T-cell (primary cell): ENCODE data around the gene BBS7. TPM values are rescaled to one million over a fixed set of nuclear protein-coding genes. Genes with fewer than 3 reads are reported as not detected.

ENCODE experiments used
- ATAC-seq, 4 experiments: fragments of 200-7000 bp in 3 of 4; fragments of 150-1000 bp in 1 of 4; cut with Tn5 transposase; replicated peaks in 1 of 4; 1 replicate in 3 of 4; 2 replicates in 1 of 4; pipeline ENCODE4 v1.10.0; 2021; ENCODE audit warnings: moderate library complexity in 3 of 4, mild to moderate bottlenecking in 2 of 4, moderate number of reproducible peaks in 1 of 4
- CTCF ChIA-PET, 2 donors: fragments of 300-600 bp; sonication (Branson Sonifier 250); formaldehyde crosslinking; loops; one replicate each; lab custom pipeline; 2022; ENCODE audit warnings: antibody characterized with exemption in 2 of 2; lab: Charles Lee
- POLR2A ChIA-PET, 2 donors: fragments of 300-600 bp; sonication (Branson Sonifier 250); formaldehyde crosslinking; loops; one replicate each; lab custom pipeline; 2022; ENCODE audit warnings: antibody characterized with exemption in 2 of 2; lab: Charles Lee
- DNase-seq, 35 experiments: peaks; one replicate each; pipeline versions ENCODE4 v3.0.0 to v3.0.0-alpha.2; 2013 to 2023
- H3K27ac ChIP-seq: one replicate; pipeline ENCODE4 v1.5.1; 2013; ENCODE audit warnings: low read length
- H3K27me3 ChIP-seq, 2 experiments: replicated peaks in 1 of 2; 1 replicate in 1 of 2; 2 replicates in 1 of 2; pipeline versions ENCODE4 v1.6.1 to v1.7.0; 2013; ENCODE audit warnings: low read length in 1 of 2, mixed read lengths in 1 of 2; ENCODE audit not compliant: control insufficient read depth in 2 of 2, insufficient read depth in 2 of 2; ENCODE audit errors: extremely low read depth in 1 of 2
- H3K36me3 ChIP-seq, 2 donors: 1 replicate in 1 of 2; 2 replicates in 1 of 2; pipeline versions ENCODE4 v1.6.1 to v1.7.0; 2013; ENCODE audit warnings: low read length in 1 of 2; ENCODE audit not compliant: control insufficient read depth in 2 of 2, insufficient read depth in 1 of 2; ENCODE audit errors: extremely low read depth in 1 of 2
- H3K4me1 ChIP-seq, 2 experiments: 1 replicate in 1 of 2; 2 replicates in 1 of 2; pipeline versions ENCODE4 v1.6.1 to v1.7.0; 2013; ENCODE audit warnings: low read length in 2 of 2, mixed read lengths in 1 of 2; ENCODE audit not compliant: insufficient read depth in 2 of 2, control insufficient read depth in 1 of 2; ENCODE audit errors: extremely low read depth in 1 of 2
- H3K4me3 ChIP-seq, 2 donors: 1 replicate in 1 of 2; 2 replicates in 1 of 2; pipeline versions ENCODE4 v1.5.1 to v1.7.0; 2013; ENCODE audit warnings: mild to moderate bottlenecking in 2 of 2, low read length in 1 of 2, moderate library complexity in 1 of 2; ENCODE audit not compliant: control insufficient read depth in 1 of 2; ENCODE audit errors: extremely low read depth in 1 of 2
- H3K9me3 ChIP-seq: 2 replicates; pipeline ENCODE4 v1.7.0; 2013
- H3K27ac Mint-ChIP-seq, 2 donors: one replicate each; pipeline ENCODE4 v1.8.0; 2020 to 2021; ENCODE audit warnings: mild to moderate bottlenecking in 2 of 2, mixed read lengths in 2 of 2
- H3K27me3 Mint-ChIP-seq, 2 donors: one replicate each; pipeline ENCODE4 v1.8.0; 2021 to 2022; ENCODE audit warnings: mixed read lengths in 2 of 2
- H3K36me3 Mint-ChIP-seq: one replicate; pipeline ENCODE4 v1.8.0; 2021; ENCODE audit warnings: mixed read lengths
- H3K4me1 Mint-ChIP-seq, 3 donors: one replicate each; pipeline ENCODE4 v1.8.0; 2020 to 2022; ENCODE audit warnings: mixed read lengths in 3 of 3, mild to moderate bottlenecking in 1 of 3
- H3K4me3 Mint-ChIP-seq, 3 donors: one replicate each; pipeline ENCODE4 v1.8.0; 2020 to 2022; ENCODE audit warnings: mild to moderate bottlenecking in 3 of 3, mixed read lengths in 3 of 3, moderate library complexity in 3 of 3
- H3K9me3 Mint-ChIP-seq, 3 donors: one replicate each; pipeline ENCODE4 v1.8.0; 2020 to 2022; ENCODE audit warnings: mixed read lengths in 3 of 3
- WGBS: methylation state at CpG from one replicate; pipeline ENCODE4 v1.1.5; 2013; ENCODE audit warnings: missing lambda C conversion rate; ENCODE audit not compliant: insufficient coverage; 5-methylcytosine and 5-hydroxymethylcytosine counted together
- total RNA-seq, 35 experiments: library from RNA in 6 of 35; stranded (reverse) in 6 of 35; fragments of 120-200 nt in 1 of 35; gene quantifications; one replicate each; pipeline versions ENCODE4 v1.2.1 to v1.2.4 and lab custom pipeline; 2013 to 2026

BBS7 gene
- total RNA-seq, 5 donors from 2014 or later (not counting 1 experiment from before 2014, with no cell fraction given), result 6.2 to 10.8 (median 8.7) TPM

GRCh38 chr4:121801715-121802075, 68.6 kb downstream of the BBS7 start:
- peaks cover 10 to 18% of the 10 kb centered on the region in 2 experiments for H3K4me1 ChIP-seq
- WGBS, result 30% methylated on average over 3 of the region's 4 CpGs
- H3K27me3 ChIP-seq, result no peaks in the 10 kb centered on the region
- H3K27ac ChIP-seq, result peak overlapping the region; percentile 93
- peaks cover 0 to 38% of the 10 kb centered on the region in 2 donors for H3K36me3 ChIP-seq
- no peak for DNase-seq
- Mint-ChIP-seq H3K4me3 (peak overlapping the region; percentile 89 to 98 (median 94)), H3K36me3 (peaks cover 22% of the 10 kb centered on the region), H3K4me1 (peaks cover 42 to 52% (median 50%) of the 10 kb centered on the region in 3 donors), H3K9me3 (no peaks in the 10 kb centered on the region), H3K27me3 (no peaks in the 10 kb centered on the region), H3K27ac (peak overlapping the region; percentile 99 to 100)
- H3K4me3 ChIP-seq, result peak overlapping the region; percentile 74 to 100
- CTCF ChIA-PET, result interaction anchor here (0.6 to 2.6 kb wide), 5 partner anchors 23 to 931 kb away, joined by 3 to 9 read pairs (median 4); partner anchors contain the start of genes BBS12 (in 1 of the 2) and CCNA2 (in 1 of the 2)
- POLR2A ChIA-PET, result interaction anchor here (1.3 to 1.4 kb wide), 4 partner anchors 20 to 106 kb away, joined by 3 to 6 read pairs (median 4); partner anchors contain the start of gene CCNA2 (in 1 of the 2)
- H3K9me3 ChIP-seq, result no peaks in the 10 kb centered on the region
- ATAC-seq, result no peak

- peaks cover 44 to 52% (median 51%) of the 10 kb centered on the region in 3 donors for H3K4me1 Mint-ChIP-seq
- Histone ChIP-seq H3K4me3 (peak within 1 kb of the TSS; percentile 74 to 100), H3K4me1 (peaks cover 10 to 18% of the 10 kb centered on the region in 2 experiments), H3K36me3 (peaks cover 0 to 33% of the 10 kb centered on the region in 2 donors), H3K27me3 (no peaks in the 10 kb centered on the region), H3K27ac (peak within 1 kb of the TSS; percentile 93), H3K9me3 (no peaks in the 10 kb centered on the region)
- WGBS, result under 1% methylated on average over 44 of the region's 48 CpGs
- H3K27ac Mint-ChIP-seq, result peak within 1 kb of the TSS; percentile 99 to 100
- H3K4me3 Mint-ChIP-seq, result peak within 1 kb of the TSS; percentile 89 to 98 (median 94)
- POLR2A ChIA-PET, result interaction anchor here (1.3 to 1.4 kb wide), 4 partner anchors 20 to 105 kb away, joined by 3 to 6 read pairs (median 4); partner anchors contain the start of gene CCNA2 (in 1 of the 2)
- DNase-seq, result peak; percentile 84 to 98 (median 91)
- no peaks in the 10 kb centered on the region for H3K9me3 Mint-ChIP-seq
- peak; percentile 85 to 87 (median 86) for ATAC-seq
- CTCF ChIA-PET, result interaction anchor here (0.6 to 2.6 kb wide), 5 partner anchors 23 to 931 kb away, joined by 3 to 9 read pairs (median 4); partner anchors contain the start of genes BBS12 (in 1 of the 2) and CCNA2 (in 1 of the 2)
- H3K27me3 Mint-ChIP-seq, result no peaks in the 10 kb centered on the region
- peaks cover 18% of the 10 kb centered on the region for H3K36me3 Mint-ChIP-seq
Observed at GRCh38 chr4:121800961-121801714, 69.1 kb downstream of the BBS7 start, which contains the start of gene EXOSC9. TSS of gene EXOSC9 (plus strand) at chr4:121801323. CDS start at chr4:121801425, 102 bp downstream.

DNA sequence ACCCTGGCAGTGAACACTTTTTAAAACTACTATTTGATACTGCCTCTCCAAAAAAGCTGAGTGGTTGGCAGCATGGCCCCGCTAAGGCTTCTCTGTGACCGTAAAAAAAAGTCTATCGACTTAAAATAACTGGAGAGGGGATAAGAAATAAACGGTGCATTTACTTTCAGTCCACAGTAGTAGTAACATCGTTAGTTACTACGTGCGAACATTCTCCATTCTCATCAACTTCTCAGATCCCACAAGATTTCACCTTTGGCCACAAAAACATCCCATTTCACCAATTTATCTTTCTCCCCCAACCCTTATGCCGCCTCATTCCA, 69.7 kb downstream of the BBS7 start:
- H3K27ac Mint-ChIP-seq, result peak overlapping the region; percentile 99 to 100
- ChIA-PET POLR2A (interaction anchor here (1.3 kb wide), 3 partner anchors 21 to 105 kb away, joined by 3 to 6 read pairs (median 5); no protein-coding TSS in a partner anchor), CTCF (interaction anchor here in 1 of 2 donors (1.3 to 2.6 kb wide), 2 partner anchors 24 to 932 kb away, joined by 4 to 9 read pairs; partner anchors contain the start of genes BBS12 and CCNA2)
- WGBS, result 15% methylated on average over 5 of the region's 8 CpGs
- Histone ChIP-seq H3K4me3 (peak overlapping the region; percentile 74 to 100), H3K27me3 (no peaks in the 10 kb centered on the region), H3K9me3 (no peaks in the 10 kb centered on the region), H3K36me3 (peaks cover 0 to 27% of the 10 kb centered on the region in 2 donors), H3K27ac (peak overlapping the region; percentile 93), H3K4me1 (peaks cover 11 to 18% of the 10 kb centered on the region in 2 experiments)
- no peaks in the 10 kb centered on the region for H3K27me3 Mint-ChIP-seq
- ATAC-seq (peak; percentile 11 to 44 (median 30)), DNase-seq (no peak)
- peaks cover 47 to 55% (median 53%) of the 10 kb centered on the region in 3 donors for H3K4me1 Mint-ChIP-seq
- H3K36me3 Mint-ChIP-seq, result peaks cover 18% of the 10 kb centered on the region
- peak overlapping the region; percentile 89 to 98 (median 94) for H3K4me3 Mint-ChIP-seq
- H3K9me3 Mint-ChIP-seq, result no peaks in the 10 kb centered on the region

DNA sequence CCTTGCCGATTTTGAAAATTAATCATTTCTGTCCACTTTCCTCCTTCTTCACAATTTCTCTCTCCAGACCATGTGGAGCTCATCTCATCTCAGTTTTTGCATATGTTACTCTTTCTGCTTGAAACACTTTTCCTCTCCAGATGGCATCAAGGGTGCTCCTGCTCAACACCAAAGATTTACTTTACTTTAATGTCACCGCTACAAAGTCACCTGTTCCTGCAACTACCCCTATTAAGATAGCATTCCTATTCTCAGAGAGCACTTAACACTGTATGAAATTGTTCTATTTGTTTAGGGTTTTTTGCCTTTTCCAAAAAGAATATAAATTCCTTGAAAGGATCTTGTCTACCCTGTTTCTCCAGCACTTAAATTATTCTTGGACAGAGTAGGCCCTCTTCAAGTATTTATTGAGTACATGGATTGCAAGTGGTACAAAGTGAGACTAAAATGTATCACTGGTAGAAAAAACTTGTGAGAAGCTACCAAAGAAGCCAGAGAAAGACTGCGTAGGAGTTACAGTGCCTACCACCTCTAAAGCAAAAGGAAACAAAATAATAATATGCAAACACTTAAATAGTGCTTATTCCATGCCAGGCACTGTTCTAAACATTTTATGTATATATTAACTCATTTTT, 70.3 kb downstream of the BBS7 start:
- Histone ChIP-seq H3K9me3 (no peaks in the 10 kb centered on the region), H3K27ac (peak overlapping the region; percentile 93), H3K4me3 (peak overlapping the region in 1 of 2 donors; percentile 74), H3K27me3 (no peaks in the 10 kb centered on the region), H3K4me1 (peaks cover 13 to 18% of the 10 kb centered on the region in 2 experiments), H3K36me3 (peaks cover 0 to 22% of the 10 kb centered on the region in 2 donors)
- WGBS, result 75% methylated on average over 1 of the region's 3 CpGs
- DNase-seq (peak in 1 of 35 experiments; percentile 17), ATAC-seq (no peak)
- ChIA-PET CTCF (interaction anchor here (0.7 to 1.0 kb wide), 2 partner anchors 13 to 22 kb away, joined by 3 read pairs; no protein-coding TSS in a partner anchor), POLR2A (interaction anchor here (0.8 to 1.0 kb wide), 2 partner anchors 25 to 34 kb away, joined by 3 read pairs; no protein-coding TSS in a partner anchor)
- H3K4me3 Mint-ChIP-seq, result peak overlapping the region; percentile 89 to 98 (median 94)
- no peaks in the 10 kb centered on the region for H3K27me3 Mint-ChIP-seq
- H3K4me1 Mint-ChIP-seq, result peaks cover 47 to 53% (median 53%) of the 10 kb centered on the region in 3 donors
- H3K27ac Mint-ChIP-seq, result peak overlapping the region; percentile 99 to 100
- no peaks in the 10 kb centered on the region for H3K9me3 Mint-ChIP-seq
- peaks cover 13% of the 10 kb centered on the region for H3K36me3 Mint-ChIP-seq

DNA sequence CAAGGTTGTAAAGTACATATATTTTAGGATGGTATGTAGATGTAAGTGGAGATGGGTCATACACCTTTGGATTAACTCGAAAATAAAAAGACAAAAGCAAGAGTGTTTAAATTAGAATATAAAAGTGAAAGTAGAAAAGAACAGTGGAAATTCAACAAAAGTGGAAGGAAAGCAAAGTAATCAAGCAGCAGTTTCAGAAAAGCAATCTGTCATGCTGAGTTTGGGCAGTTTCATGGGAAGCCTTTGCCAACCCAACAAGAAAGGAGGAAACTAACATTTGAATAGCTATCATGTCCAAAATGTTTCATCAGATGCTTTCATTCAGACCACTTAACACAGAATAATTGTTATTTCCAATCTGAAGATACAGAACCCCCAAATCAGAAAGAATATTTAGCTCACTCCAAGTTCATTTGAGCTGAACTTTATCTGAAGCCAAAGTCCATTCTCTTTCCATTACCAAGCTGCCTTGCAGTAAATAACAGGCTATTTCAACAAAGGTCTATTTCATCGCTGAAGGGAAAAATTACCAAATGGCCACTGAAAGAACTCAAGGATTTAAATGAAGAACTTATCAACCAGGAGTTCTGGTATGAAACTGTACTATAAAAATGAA, 71.0 kb downstream of the BBS7 start:
- no peak overlapping the region for H3K27ac ChIP-seq
- Mint-ChIP-seq H3K9me3 (no peaks in the 10 kb centered on the region), H3K27ac (peak overlapping the region; percentile 99 to 100), H3K4me1 (peaks cover 47 to 52% (median 48%) of the 10 kb centered on the region in 3 donors), H3K27me3 (peaks cover 0 to 2% of the 10 kb centered on the region in 2 donors), H3K4me3 (peak overlapping the region; percentile 28 to 98 (median 89)), H3K36me3 (peaks cover 7% of the 10 kb centered on the region)
- H3K4me3 ChIP-seq, result no peak overlapping the region
- WGBS, result no CpG with 5 or more reads among the region's 2 CpGs
- no peaks in the 10 kb centered on the region for H3K9me3 ChIP-seq
- no peaks in the 10 kb centered on the region for H3K27me3 ChIP-seq
- H3K4me1 ChIP-seq, result peaks cover 13 to 18% of the 10 kb centered on the region in 2 experiments
- DNase-seq (no peak), ATAC-seq (no peak)
- H3K36me3 ChIP-seq, result peaks cover 0 to 16% of the 10 kb centered on the region in 2 donors
- POLR2A ChIA-PET, result interaction anchor here (0.8 to 1.0 kb wide), 2 partner anchors 25 to 35 kb away, joined by 3 read pairs; no protein-coding TSS in a partner anchor
- CTCF ChIA-PET, result interaction anchor here (0.7 to 1.0 kb wide), 2 partner anchors 12 to 22 kb away, joined by 3 read pairs; no protein-coding TSS in a partner anchor
